HL-60 (cell line): ENCODE results near the gene GNB1.

Source experiments
- DNase-seq, 2 experiments: peaks; one replicate each; pipeline ENCODE4 v3.0.0-alpha.2; 2010 to 2020; ENCODE audit warnings: low read depth in 1 of 2, low spot score in 1 of 2
- H3K27ac ChIP-seq: fragments of 250-450 bp; sonication (Bioruptor Pico); replicated peaks from 2 replicates; pipeline ENCODE4 v1.5.1; 2020; ENCODE audit warnings: mild to moderate bottlenecking, moderate library complexity
- H3K27me3 ChIP-seq: fragments of 250-450 bp; sonication (Bioruptor Pico); 2 replicates; pipeline ENCODE4 v1.5.1; 2021; ENCODE audit warnings: mild to moderate bottlenecking, moderate library complexity; ENCODE audit not compliant: insufficient read depth, poor library complexity, severe bottlenecking
- H3K4me3 ChIP-seq: replicated peaks from 2 replicates; pipeline ENCODE4 v1.5.1; 2011; ENCODE audit warnings: mild to moderate bottlenecking, control low read depth, low read length; ENCODE audit not compliant: insufficient read depth
- CTCF ChIP-seq: IDR thresholded peaks from one replicate; pipeline ENCODE4 v1.5.1; 2011; ENCODE audit warnings: low read length, control low read depth, inconsistent platforms; ENCODE audit not compliant: insufficient read depth
- GABPA ChIP-seq: IDR thresholded peaks from 2 replicates; pipeline ENCODE4 v1.6.1; 2012; ENCODE audit warnings: low read depth
- POLR2AphosphoS5 ChIP-seq: IDR thresholded peaks from 2 replicates; pipeline ENCODE4 v1.6.1; 2012; ENCODE audit warnings: low read depth
- REST ChIP-seq: IDR thresholded peaks from 2 replicates; pipeline ENCODE4 v1.6.1; 2012; ENCODE audit warnings: low read depth; ENCODE audit not compliant: insufficient replicate concordance
- SPI1 ChIP-seq: IDR thresholded peaks from 2 replicates; pipeline ENCODE4 v1.6.1; 2012; ENCODE audit warnings: low read depth, mild to moderate bottlenecking, borderline replicate concordance

The GNB1 gene

GRCh38 chr1:1760345-1760650, 130.6 kb downstream of the GNB1 start:
- no peak overlapping the region for H3K27ac ChIP-seq
- H3K27me3 ChIP-seq, result no peaks in the 10 kb centered on the region
- TF ChIP-seq GABPA (no peak), CTCF (no peak), POLR2AphosphoS5 (no peak), SPI1 (no peak), REST (no peak)
- DNase-seq, result no peak
- no peak overlapping the region for H3K4me3 ChIP-seq

DNA sequence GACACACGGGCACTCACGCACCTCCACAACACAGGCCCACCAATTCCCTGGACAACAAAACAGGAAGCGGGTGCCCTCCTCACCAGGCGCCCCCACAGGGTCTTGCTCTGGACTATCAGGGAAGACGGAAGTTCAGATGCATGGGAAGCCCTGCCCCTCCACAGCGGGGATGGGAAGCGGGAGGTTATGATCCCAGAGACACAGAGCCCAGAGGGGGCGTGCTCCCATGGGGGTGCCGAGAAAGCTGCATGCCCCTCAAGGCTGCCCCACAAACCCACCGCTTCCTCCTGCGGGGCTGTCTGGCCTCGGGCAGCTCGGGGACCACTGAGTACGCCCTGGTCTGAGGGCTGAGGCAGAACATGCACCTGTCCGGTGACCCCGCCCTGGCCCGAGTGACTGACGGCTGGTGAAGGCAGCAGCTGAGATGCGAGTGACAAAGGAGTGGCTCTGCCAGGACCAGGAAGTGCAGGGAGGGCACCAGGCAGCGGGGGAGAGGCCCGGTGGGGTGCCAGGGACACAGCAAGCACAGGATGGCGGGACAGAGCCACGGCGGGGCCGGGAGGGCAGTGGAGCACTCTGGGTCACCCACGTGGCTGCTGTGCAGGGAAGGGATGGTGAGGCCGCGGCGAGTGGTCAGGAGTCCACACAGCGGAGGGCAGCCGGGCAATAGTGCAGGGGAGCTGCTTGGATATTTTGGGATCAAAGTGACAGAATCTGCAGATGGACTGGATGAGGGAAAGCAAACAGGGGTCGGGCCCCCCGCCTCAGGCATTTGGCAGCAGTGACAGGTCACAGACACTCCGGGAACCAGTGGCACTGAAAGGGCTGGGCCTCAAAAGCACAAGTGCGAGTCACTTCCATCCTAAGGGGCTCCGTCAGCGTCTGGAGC, 131.2 kb downstream of the GNB1 start:
- DNase-seq, result no peak
- peak overlapping the region; percentile 51 for H3K27ac ChIP-seq
- TF ChIP-seq SPI1 (peak; percentile 2; the same call in 1 of the 2 replicates), CTCF (no peak), POLR2AphosphoS5 (no peak)
- H3K27me3 ChIP-seq, result no peaks in the 10 kb centered on the region
- no peak overlapping the region for H3K4me3 ChIP-seq

- no peak overlapping the region for H3K4me3 ChIP-seq
- TF ChIP-seq SPI1 (no peak), REST (no peak), POLR2AphosphoS5 (no peak), CTCF (no peak), GABPA (no peak)
- peak overlapping the region; percentile 51 for H3K27ac ChIP-seq
- no peaks in the 10 kb centered on the region for H3K27me3 ChIP-seq
- DNase-seq, result peak in 1 of 2 experiments; percentile 29
Observed at GRCh38 chr1:1758692-1759455, 132.0 kb downstream of the GNB1 start.
